Epithelial cell of esophagus (primary cell): ENCODE data around the gene IGF1R.

ENCODE experiments used
- DNase-seq: peaks from one replicate; pipeline ENCODE4 v3.0.0; 2010; ENCODE audit warnings: low read depth
- H3K4me3 ChIP-seq: 2 replicates; pipeline ENCODE4 v1.5.1; 2011; ENCODE audit warnings: mild to moderate bottlenecking, low read length, control low read depth
- TF ChIP-seq, protein P1 (sequence below): IDR thresholded peaks from 2 replicates; pipeline ENCODE4 v1.5.1; 2011; ENCODE audit warnings: low read depth, mild to moderate bottlenecking, low read length, control low read depth, inconsistent platforms; ENCODE audit not compliant: insufficient read depth; ENCODE audit errors: missing control alignments

IGF1R gene

DNA sequence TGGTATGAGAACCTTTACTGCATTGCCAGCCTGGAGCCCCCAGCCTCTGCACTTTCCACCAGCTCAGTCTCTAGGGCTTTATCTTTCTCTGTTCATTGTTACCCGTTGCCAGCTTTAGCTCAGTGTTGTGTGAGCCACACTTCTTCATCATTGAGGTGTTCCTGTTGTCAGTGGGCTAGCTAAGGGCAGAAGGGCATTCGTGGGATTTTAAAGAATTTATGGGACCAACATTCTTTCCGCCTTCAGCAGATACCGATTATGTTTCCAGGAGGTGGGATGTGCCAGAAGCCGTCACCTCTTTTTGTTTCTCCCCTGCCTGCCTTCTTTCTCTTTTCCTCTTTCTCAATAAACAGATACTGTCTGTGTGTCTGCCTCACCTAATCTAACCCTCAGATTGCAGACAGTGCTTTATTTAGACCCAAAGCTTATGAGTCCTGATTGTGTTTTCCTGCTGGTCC lies 294.7 kb downstream of the IGF1R start:
- DNase-seq: no peak
- TF ChIP-seq, protein P1, sequence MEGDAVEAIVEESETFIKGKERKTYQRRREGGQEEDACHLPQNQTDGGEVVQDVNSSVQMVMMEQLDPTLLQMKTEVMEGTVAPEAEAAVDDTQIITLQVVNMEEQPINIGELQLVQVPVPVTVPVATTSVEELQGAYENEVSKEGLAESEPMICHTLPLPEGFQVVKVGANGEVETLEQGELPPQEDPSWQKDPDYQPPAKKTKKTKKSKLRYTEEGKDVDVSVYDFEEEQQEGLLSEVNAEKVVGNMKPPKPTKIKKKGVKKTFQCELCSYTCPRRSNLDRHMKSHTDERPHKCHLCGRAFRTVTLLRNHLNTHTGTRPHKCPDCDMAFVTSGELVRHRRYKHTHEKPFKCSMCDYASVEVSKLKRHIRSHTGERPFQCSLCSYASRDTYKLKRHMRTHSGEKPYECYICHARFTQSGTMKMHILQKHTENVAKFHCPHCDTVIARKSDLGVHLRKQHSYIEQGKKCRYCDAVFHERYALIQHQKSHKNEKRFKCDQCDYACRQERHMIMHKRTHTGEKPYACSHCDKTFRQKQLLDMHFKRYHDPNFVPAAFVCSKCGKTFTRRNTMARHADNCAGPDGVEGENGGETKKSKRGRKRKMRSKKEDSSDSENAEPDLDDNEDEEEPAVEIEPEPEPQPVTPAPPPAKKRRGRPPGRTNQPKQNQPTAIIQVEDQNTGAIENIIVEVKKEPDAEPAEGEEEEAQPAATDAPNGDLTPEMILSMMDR: no peak
- H3K4me3 ChIP-seq: no peak overlapping the region

- no peak for DNase-seq
- TF ChIP-seq, protein P1: no peak
- H3K4me3 ChIP-seq: no peak overlapping the region
These were observed 295.3 kb downstream of the IGF1R start for GRCh38 chr15:98943601-98944151.

GRCh38 chr15:98946301-98947255 lies 298.2 kb downstream of the IGF1R start:
- TF ChIP-seq, protein P1: no peak
- H3K4me3 ChIP-seq: no peak overlapping the region
- DNase-seq: no peak

- H3K4me3 ChIP-seq: no peak overlapping the region
- DNase-seq: no peak
- TF ChIP-seq, protein P1: no peak
These were observed 300.1 kb downstream of the IGF1R start for GRCh38 chr15:98948456-98948855.

DNA sequence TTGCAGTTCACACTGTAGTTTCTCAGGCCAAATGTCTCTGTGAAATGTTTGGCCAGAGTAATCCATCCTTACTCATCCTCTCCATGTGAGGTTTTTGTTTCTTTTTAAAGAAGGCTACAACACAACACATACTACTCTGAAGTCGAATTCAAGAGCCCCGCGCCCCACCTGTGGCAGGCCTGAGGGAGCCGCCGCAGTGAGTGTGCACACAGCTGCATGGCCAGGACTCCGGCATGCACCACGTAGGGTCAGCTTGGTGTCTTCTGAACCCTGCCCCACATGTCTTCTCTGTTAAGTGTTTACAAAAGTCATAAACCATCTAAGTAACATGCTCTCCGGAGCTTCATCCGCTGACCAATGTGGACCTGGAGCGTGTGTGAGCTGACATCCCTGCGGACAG lies 300.6 kb downstream of the IGF1R start:
- no peak overlapping the region for H3K4me3 ChIP-seq
- TF ChIP-seq, protein P1: no peak
- no peak for DNase-seq

GRCh38 chr15:98949624-98950023 lies 301.3 kb downstream of the IGF1R start:
- no peak for DNase-seq
- no peak overlapping the region for H3K4me3 ChIP-seq
- TF ChIP-seq, protein P1: no peak
